Activated T-helper 1 cell treated with anti-CD3 and anti-CD28 coated beads, Interleukin-12 subunit alpha, Interleukin-12 subunit beta, Interleukin-2, Interleukin-4 antibody, amounts not matched to agents 30 ng/mL and 10 ng/mL and 1 ng/mL, durations not matched to agents 14 hours and 24 hours and 36 hours (primary cell): ENCODE results near the gene SKP2. TPM values are rescaled to one million over a fixed set of nuclear protein-coding genes. Genes with fewer than 3 reads are reported as not detected.
"Not testable (repeated sequence)": the region's sequence is repeated elsewhere in the genome, so short reads cannot be mapped to it uniquely, and the experiment has no call there.

ENCODE experiments used
- DNase-seq: peaks from one replicate; pipeline ENCODE4 v3.0.0; 2021; ENCODE audit warnings: low spot score
- H3K27ac Mint-ChIP-seq: one replicate; pipeline ENCODE4 v1.8.0; 2021; ENCODE audit warnings: mild to moderate bottlenecking, mixed read lengths
- H3K27me3 Mint-ChIP-seq: one replicate; pipeline ENCODE4 v1.8.0; 2022; ENCODE audit warnings: mild to moderate bottlenecking, moderate library complexity, mixed read lengths; ENCODE audit not compliant: insufficient read depth
- H3K36me3 Mint-ChIP-seq: one replicate; pipeline ENCODE4 v1.8.0; 2021; ENCODE audit warnings: low read depth, mixed read lengths
- H3K4me1 Mint-ChIP-seq: one replicate; pipeline ENCODE4 v1.8.0; 2021; ENCODE audit warnings: low read depth, mixed read lengths
- H3K4me3 Mint-ChIP-seq: one replicate; pipeline ENCODE4 v1.8.0; 2021; ENCODE audit warnings: mild to moderate bottlenecking, moderate library complexity, mixed read lengths
- H3K9me3 Mint-ChIP-seq: one replicate; pipeline ENCODE4 v1.8.0; 2021; ENCODE audit warnings: mixed read lengths
- intact Hi-C: fragments of 100-400 bp; cut with micrococcal nuclease; formaldehyde crosslinking; loops from one replicate; pipeline ENCODE4 v1.15.1; 2024
- total RNA-seq: library from RNA; stranded (reverse); gene quantifications from 2 replicates; pipeline ENCODE4 v1.2.3, GENCODE V29; 2022

The SKP2 gene
- total RNA-seq, 1 donor from 2014 or later = 61.2 TPM

DNA sequence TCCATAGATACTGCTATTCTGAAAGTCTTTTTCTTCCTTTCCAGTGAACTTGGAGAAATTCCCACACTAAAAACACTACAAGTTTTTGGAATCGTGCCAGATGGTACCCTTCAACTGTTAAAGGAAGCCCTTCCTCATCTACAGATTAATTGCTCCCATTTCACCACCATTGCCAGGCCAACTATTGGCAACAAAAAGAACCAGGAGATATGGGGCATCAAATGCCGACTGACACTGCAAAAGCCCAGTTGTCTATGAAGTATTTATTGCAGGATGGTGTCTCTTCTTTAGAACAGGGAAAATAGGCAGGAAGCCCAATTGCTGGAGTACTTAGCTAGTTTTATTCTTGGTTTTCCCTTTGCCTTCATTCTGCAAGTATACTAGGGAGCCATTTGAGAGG, 29.9 kb downstream of the SKP2 start:
- Mint-ChIP-seq H3K27me3 (no peaks in the 10 kb centered on the region), H3K9me3 (no peaks in the 10 kb centered on the region), H3K27ac (no peak overlapping the region), H3K36me3 (peaks cover 58% of the 10 kb centered on the region), H3K4me1 (no peaks in the 10 kb centered on the region), H3K4me3 (no peak overlapping the region)
- no peak for DNase-seq
- intact Hi-C loops = no loop called here

DNA sequence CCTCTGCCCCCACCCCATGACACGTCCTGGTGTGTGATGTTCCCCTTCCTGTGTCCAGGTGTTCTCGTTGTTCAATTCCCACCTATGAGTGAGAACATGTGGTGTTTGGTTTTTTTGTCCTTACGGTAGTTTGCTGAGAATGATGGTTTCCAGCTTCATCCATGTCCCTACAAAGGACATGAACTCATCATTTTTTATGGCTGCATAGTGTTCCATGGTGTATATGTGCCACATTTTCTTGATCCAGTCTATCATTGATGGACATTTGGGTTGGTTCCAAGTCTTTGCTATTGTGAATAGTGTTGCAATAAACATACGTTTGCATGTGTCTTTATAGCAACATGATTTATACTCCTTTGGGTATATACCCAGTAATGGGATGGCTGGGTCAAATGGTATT, 32.5 kb downstream of the SKP2 start:
- peaks cover 63% of the 10 kb centered on the region for H3K36me3 Mint-ChIP-seq
- intact Hi-C loops, H3K4me1 Mint-ChIP-seq, H3K27me3 Mint-ChIP-seq, DNase-seq, H3K27ac Mint-ChIP-seq, H3K9me3 Mint-ChIP-seq, H3K4me3 Mint-ChIP-seq: not testable (repeated sequence)

DNA sequence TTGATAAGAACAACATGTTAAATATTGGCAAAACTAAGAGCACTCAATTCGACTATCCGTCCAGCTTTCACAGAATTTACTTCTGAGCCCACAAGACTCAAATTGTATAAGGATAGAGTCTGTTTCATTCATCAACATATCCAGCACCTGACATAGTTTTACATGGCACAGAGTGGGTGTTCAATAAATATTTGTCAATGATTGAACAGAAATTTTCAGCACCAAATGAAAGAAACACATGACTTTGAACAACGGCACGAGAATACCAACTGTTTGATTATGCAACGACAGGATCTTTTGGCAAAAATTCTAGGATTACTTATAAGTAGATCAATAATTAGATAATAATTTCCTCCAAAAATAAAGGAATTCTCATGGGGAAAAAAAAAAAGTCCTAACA, 41.8 kb downstream of the SKP2 start:
- no peak overlapping the region for H3K27ac Mint-ChIP-seq
- no peaks in the 10 kb centered on the region for H3K4me1 Mint-ChIP-seq
- H3K9me3 Mint-ChIP-seq = no peaks in the 10 kb centered on the region
- H3K27me3 Mint-ChIP-seq = no peaks in the 10 kb centered on the region
- intact Hi-C loops = no loop called here
- peaks cover 29% of the 10 kb centered on the region for H3K36me3 Mint-ChIP-seq
- no peak overlapping the region for H3K4me3 Mint-ChIP-seq
- DNase-seq = no peak

DNA sequence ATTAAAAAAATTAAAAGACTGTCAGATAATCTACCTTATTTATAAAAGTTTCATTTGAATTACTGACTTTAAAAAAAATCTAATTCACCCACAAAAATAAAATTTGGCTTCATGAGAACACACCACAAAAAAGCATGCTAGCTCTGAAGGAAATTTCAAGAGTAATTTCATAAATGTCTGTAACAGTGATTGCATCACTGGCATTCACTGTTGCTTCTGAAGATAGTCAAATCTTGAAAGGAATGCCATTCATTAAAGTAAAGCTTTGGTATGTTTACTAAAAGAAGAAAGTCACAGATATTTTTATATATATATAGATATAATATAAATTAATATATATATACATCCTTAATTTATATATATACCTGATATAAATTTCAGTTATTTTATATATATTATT, 46.4 kb downstream of the SKP2 start:
- Mint-ChIP-seq H3K9me3 (no peaks in the 10 kb centered on the region), H3K27me3 (no peaks in the 10 kb centered on the region), H3K36me3 (peaks cover 18% of the 10 kb centered on the region), H3K4me3 (no peak overlapping the region), H3K4me1 (no peaks in the 10 kb centered on the region), H3K27ac (no peak overlapping the region)
- intact Hi-C loops = no loop called here
- no peak for DNase-seq

DNA sequence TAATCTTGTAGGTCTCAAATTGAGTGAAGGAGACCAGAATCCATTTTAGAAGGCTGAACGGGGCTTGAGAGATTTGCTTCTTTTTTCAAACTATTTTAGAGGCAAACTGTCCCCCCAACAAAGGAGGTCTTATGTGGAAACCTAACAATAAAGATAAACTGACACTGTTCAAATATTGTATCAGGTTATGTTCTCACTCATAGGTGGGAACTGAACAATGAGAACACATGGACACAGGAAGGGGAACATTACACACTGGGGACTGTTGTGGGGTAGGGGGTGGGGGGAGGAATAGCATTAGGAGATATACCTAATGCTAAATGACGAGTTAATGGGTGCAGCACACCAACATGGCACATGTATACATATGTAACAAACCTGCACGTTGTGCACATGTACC, 46.9 kb downstream of the SKP2 start:
- H3K27me3 Mint-ChIP-seq, H3K4me3 Mint-ChIP-seq, H3K4me1 Mint-ChIP-seq, intact Hi-C loops, DNase-seq, H3K27ac Mint-ChIP-seq, H3K9me3 Mint-ChIP-seq: not testable (repeated sequence)
- H3K36me3 Mint-ChIP-seq = peaks cover 18% of the 10 kb centered on the region

DNA sequence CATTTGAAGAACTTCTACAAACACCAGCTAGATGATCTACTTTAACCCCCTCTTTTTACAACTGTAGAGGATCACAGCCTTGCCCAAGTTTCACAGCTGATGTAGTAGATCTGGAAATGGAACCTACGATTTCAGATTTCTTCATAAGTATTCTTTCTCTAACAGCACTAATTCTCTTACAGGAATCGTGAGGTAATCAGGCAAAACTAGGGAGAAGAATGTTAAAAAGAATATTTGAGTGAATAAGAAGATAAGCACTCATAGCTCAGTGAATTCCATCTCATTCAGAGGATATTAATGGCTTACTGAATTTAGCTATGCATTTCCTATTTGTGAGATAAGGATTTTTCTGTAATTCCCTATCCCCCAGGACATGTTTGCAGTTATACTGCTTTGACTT, 47.7 kb downstream of the SKP2 start:
- Mint-ChIP-seq H3K27me3 (no peaks in the 10 kb centered on the region), H3K9me3 (no peaks in the 10 kb centered on the region), H3K27ac (no peak overlapping the region), H3K36me3 (peaks cover 18% of the 10 kb centered on the region), H3K4me1 (no peaks in the 10 kb centered on the region), H3K4me3 (no peak overlapping the region)
- DNase-seq = no peak
- intact Hi-C loops = no loop called here

DNA sequence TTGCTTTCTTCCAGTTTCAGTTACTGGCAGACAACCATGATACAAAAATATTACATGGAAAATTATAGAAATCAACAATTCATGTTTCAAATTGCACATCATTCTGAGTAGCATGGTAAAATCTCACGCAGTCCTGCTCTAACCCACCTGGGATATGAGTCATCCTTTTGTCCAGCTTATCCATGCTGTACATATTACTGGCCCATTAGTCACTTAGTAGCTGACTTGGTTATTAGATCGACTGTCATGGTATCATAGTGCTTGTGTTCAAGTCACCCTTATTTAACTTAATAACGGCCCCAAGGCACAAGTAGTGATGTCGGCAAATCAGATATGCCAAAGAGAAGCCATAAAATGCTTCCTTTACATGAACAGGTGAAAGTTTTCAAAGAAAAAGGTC, 48.6 kb downstream of the SKP2 start:
- no peak overlapping the region for H3K4me3 Mint-ChIP-seq
- no peaks in the 10 kb centered on the region for H3K9me3 Mint-ChIP-seq
- H3K27me3 Mint-ChIP-seq = no peaks in the 10 kb centered on the region
- no peaks in the 10 kb centered on the region for H3K4me1 Mint-ChIP-seq
- DNase-seq = no peak
- H3K36me3 Mint-ChIP-seq = peaks cover 20% of the 10 kb centered on the region
- no peak overlapping the region for H3K27ac Mint-ChIP-seq
- intact Hi-C loops = no loop called here

DNA sequence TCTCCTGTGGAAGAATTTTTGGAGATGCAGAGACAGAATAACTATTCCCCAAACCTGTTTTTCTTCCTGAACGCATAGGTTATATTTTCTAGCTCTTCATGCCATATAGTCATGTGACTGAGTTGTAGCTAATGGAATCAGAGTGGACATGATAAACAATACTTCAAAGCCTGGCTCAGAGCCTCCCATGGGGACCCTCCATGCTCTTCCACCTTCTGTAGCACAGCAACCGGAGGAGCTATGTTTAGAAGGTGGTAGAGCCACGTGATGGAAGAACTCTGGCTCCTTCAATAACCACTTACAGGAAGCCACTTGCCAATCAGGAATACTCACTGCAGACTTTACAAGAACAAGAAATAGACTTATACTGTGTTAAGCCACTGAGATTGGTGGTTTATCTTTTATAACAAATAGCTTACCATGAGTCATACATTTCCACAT, 50.6 kb downstream of the SKP2 start:
- Mint-ChIP-seq H3K9me3 (no peaks in the 10 kb centered on the region), H3K27ac (no peak overlapping the region), H3K4me1 (no peaks in the 10 kb centered on the region), H3K27me3 (no peaks in the 10 kb centered on the region), H3K36me3 (peaks cover 18% of the 10 kb centered on the region), H3K4me3 (no peak overlapping the region)
- DNase-seq = no peak
- intact Hi-C loops = no loop called here

DNA sequence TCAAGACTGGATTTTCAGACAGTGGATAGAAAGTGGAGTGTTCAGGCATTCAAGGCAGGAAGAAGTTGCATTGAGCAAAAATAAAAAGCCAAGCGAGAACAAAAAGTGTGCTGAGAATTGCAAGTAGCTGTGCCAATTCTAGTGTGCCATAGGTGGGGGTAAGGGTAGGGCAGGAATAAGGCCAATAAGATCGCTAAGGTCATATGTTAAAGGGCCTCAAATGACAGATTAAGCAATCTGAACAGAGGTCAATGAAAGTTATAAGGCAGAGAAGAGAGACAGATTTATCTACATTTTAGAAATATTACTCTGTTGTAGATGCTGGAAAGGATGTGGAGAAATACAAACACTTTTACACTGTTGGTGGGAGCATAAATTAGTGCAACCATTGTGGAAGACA, 53.4 kb downstream of the SKP2 start:
- Mint-ChIP-seq H3K36me3 (peaks cover 13% of the 10 kb centered on the region), H3K27me3 (no peaks in the 10 kb centered on the region), H3K9me3 (no peaks in the 10 kb centered on the region), H3K4me1 (no peaks in the 10 kb centered on the region), H3K4me3 (no peak overlapping the region), H3K27ac (no peak overlapping the region)
- intact Hi-C loops = no loop called here
- DNase-seq = no peak

DNA sequence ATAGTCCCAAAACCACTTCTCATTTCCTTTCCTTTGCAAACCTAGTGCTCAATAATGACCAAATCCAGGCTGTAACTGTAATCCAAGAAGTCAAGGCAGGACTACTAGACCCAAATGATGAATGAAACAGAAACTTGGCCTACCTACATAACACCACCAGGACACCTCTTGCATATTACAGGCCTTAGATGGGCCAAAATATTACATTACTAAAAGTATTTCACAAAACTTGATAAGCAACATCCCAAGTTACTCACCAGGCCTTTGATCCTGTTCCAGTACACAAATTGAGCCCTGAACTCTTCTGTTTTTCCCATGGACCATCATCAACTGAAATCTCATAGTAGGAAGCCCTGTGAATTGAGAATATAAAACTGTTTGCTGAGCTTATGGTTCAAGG, 55.0 kb downstream of the SKP2 start:
- Mint-ChIP-seq H3K4me3 (no peak overlapping the region), H3K4me1 (no peaks in the 10 kb centered on the region), H3K36me3 (peaks cover 12% of the 10 kb centered on the region), H3K27ac (no peak overlapping the region), H3K27me3 (no peaks in the 10 kb centered on the region), H3K9me3 (no peaks in the 10 kb centered on the region)
- intact Hi-C loops = no loop called here
- no peak for DNase-seq

DNA sequence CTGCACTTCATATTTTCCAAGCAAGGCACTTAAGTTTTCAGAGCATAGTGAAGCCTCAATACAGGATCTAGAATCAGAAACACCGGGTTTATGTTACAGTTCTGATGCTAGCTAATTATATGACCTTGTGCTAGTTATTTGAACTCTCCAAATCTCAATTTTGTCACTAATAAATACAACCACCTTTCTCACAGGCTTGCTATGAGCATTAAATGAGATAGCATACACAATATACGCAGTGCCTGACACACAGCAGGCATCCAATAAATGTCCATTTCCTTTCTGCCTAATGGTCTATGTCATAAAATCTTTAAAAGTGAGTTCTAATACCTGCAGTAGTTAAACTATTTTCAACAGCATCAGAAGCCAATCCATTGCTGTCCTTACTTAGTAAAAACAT, 56.9 kb downstream of the SKP2 start:
- no peaks in the 10 kb centered on the region for H3K27me3 Mint-ChIP-seq
- intact Hi-C loops = no loop called here
- peaks cover 15% of the 10 kb centered on the region for H3K36me3 Mint-ChIP-seq
- no peak for DNase-seq
- H3K9me3 Mint-ChIP-seq = no peaks in the 10 kb centered on the region
- H3K4me1 Mint-ChIP-seq = no peaks in the 10 kb centered on the region
- H3K4me3 Mint-ChIP-seq = no peak overlapping the region
- no peak overlapping the region for H3K27ac Mint-ChIP-seq

DNA sequence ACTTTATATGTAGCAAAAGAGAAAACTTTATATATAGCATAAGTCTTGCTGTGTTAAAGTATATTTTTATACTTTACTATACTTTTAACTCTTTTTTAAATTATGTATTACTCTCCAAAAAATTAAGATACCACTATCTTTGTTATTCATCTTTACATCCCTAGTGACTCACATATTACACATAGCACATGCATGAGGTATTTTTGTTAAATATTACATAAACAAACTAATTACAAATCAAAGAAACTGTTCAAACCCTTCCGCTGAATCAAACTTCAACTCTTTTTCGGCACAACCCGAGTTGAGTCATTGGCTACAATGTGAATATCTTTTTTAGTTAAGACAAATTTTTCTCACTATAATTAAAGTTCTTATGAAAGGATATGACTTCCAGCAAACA, 57.8 kb downstream of the SKP2 start:
- Mint-ChIP-seq H3K27ac (no peak overlapping the region), H3K9me3 (no peaks in the 10 kb centered on the region), H3K4me1 (no peaks in the 10 kb centered on the region), H3K4me3 (no peak overlapping the region), H3K27me3 (no peaks in the 10 kb centered on the region), H3K36me3 (peaks cover 15% of the 10 kb centered on the region)
- intact Hi-C loops = no loop called here
- no peak for DNase-seq

DNA sequence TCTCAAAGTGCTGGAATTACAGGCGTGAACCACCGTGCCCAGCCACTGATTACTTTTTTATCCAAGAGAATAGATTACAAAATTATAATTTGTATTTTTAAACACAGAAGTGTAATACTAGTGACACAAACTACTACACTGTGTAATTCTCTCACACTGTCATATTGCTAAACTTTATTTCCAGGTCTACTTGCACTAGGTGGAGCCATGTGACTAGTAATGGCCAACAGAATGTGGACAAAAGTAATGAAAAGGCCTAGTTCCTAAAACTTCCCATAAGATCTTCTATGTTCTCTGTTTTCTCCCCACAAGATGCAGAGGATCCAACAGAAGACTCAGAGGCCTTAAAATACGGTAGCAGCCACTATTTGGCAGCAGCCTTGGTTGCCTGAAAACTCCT, 62.5 kb downstream of the SKP2 start:
- intact Hi-C loops = no loop called here
- peaks cover 15% of the 10 kb centered on the region for H3K36me3 Mint-ChIP-seq
- H3K4me1 Mint-ChIP-seq = no peaks in the 10 kb centered on the region
- H3K27me3 Mint-ChIP-seq = no peaks in the 10 kb centered on the region
- no peak overlapping the region for H3K4me3 Mint-ChIP-seq
- no peak overlapping the region for H3K27ac Mint-ChIP-seq
- H3K9me3 Mint-ChIP-seq = no peaks in the 10 kb centered on the region
- DNase-seq = no peak

DNA sequence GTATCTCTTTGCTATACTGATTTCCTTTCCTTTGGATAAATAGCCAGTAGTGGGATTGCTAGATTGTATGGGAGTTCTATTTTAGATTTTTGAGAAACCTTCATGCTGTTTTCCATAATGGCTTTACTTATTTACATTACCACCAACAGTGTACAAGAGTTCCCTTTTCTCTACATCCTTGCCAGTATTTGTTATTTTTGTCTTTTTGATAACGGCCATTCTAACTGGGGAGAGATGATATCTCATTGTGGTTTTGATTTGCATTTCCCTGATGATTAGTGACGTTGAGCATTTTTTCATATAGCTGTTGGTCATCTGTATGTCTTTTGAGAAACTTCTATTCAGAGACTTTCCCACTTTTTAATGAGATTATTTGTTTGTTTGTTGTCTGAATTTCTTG, 64.0 kb downstream of the SKP2 start:
- DNase-seq = no peak
- Mint-ChIP-seq H3K9me3 (no peaks in the 10 kb centered on the region), H3K27ac (no peak overlapping the region), H3K36me3 (peaks cover 18% of the 10 kb centered on the region), H3K4me3 (no peak overlapping the region), H3K27me3 (no peaks in the 10 kb centered on the region), H3K4me1 (no peaks in the 10 kb centered on the region)
- intact Hi-C loops = no loop called here
